ENCODE data around the gene MPRIP. TPM values are rescaled to one million over a fixed set of nuclear protein-coding genes. Genes with fewer than 3 reads are reported as not detected.

MPRIP gene
- total RNA-seq, 2 donors from 2014 or later: 235 to 252 TPM

DNA sequence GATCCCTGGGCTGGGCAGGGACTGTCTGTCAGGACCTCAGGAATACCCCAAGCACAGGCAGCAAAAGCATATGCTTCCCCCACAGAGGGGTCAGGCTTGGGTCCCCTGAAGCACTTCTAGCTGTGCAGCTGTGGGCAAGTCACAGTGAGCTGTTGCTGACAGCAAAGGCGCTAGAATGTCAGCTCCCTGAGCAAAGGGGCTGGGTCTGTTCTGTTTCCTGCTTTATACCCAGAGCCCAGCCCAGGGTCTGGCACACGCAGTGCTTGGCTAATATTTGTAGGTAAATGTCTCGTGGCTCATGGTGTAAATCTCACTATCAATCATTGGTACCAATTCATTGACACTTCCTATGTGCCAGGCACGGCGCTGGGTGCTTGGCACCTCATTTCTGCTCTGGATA, 16.6 kb upstream of the MPRIP start:
- no peaks in the 10 kb centered on the region for H3K36me3 ChIP-seq
- ATAC-seq (ENCODE audit: insufficient number of reproducible peaks, low FRiP score, low read depth) (no peak), DNase-seq (ENCODE audit: low spot score) (no peak)
- no peak overlapping the region for H3K27ac ChIP-seq
- TF ChIP-seq CTCF (IDR thresholded peaks at IDR 0.05): no peak
- H3K27me3 ChIP-seq (replicated peaks; ENCODE audit: insufficient read depth): no peaks in the 10 kb centered on the region
- H3K4me3 ChIP-seq: no peak overlapping the region
- H3K4me1 ChIP-seq (ENCODE audit: control insufficient read depth in 1 of 2, low read depth in 2 of 2): peaks cover 3 to 29% of the 10 kb centered on the region in 2 donors
- H3K9me3 ChIP-seq: no peaks in the 10 kb centered on the region

DNA sequence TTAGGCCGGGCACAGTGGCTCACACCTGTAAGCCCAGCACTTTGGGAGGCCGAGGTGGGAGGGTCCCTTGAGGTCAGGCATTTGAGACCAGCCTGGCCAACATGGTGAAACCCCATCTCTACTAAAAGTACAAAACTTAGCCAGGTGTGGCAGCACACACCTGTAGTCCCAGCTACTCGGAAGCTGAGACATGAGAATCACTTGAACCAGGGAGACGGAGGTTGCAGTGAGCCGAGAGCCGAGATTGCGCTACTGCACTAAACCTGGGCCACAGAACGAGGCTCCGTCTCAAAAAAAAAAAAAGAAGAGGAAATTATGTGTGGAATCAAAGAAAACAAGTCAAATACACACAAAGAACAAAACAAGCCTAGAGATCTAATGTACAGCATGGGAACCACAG, 16.1 kb upstream of the MPRIP start:
- TF ChIP-seq CTCF (IDR thresholded peaks at IDR 0.05): no peak
- H3K4me3 ChIP-seq: no peak overlapping the region
- H3K27ac ChIP-seq: no peak overlapping the region
- H3K36me3 ChIP-seq: no peaks in the 10 kb centered on the region
- H3K27me3 ChIP-seq (replicated peaks; ENCODE audit: insufficient read depth): no peaks in the 10 kb centered on the region
- ATAC-seq (ENCODE audit: insufficient number of reproducible peaks, low FRiP score, low read depth): no peak
- H3K9me3 ChIP-seq: no peaks in the 10 kb centered on the region
- no peak for DNase-seq (ENCODE audit: low spot score)
- H3K4me1 ChIP-seq (ENCODE audit: control insufficient read depth in 1 of 2, low read depth in 2 of 2): peaks cover 1 to 29% of the 10 kb centered on the region in 2 donors

DNA sequence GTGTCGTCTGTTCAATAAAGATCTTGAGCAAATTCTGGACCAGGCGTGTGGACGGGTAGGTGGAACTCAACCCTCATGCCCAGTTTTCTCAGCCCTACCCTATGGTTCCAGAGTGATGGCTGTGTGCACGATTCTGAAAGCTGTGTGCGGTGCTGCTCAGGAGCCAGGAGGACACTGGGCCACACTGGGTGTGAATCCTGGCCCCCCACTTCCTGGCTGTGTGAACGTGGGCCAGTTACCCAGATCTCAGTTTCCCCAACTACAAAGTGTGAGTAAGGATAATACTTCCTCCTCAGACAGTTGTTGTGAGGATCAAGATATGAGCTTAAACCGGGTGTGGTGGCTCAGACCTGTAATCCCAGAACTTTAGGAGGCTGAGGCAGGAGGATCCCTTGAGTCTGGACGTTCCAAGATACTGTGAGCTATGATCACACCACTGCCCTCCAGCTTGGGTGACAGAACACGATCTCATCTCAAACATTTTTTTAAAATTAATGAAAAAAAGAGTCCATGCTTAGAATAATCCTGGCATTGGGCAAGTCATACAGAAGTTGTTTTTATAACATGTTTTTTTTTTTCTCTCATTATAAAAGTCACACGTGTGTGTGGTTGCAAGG, 14.7 kb upstream of the MPRIP start:
- no peaks in the 10 kb centered on the region for H3K36me3 ChIP-seq
- peaks cover 14 to 29% of the 10 kb centered on the region in 2 donors for H3K4me1 ChIP-seq (ENCODE audit: control insufficient read depth in 1 of 2, low read depth in 2 of 2)
- no peak for DNase-seq (ENCODE audit: low spot score)
- no peaks in the 10 kb centered on the region for H3K27me3 ChIP-seq (replicated peaks; ENCODE audit: insufficient read depth)
- H3K27ac ChIP-seq: no peak overlapping the region
- TF ChIP-seq CTCF (IDR thresholded peaks at IDR 0.05): no peak
- no peak for ATAC-seq (ENCODE audit: insufficient number of reproducible peaks, low FRiP score, low read depth)
- H3K4me3 ChIP-seq: no peak overlapping the region
- no peaks in the 10 kb centered on the region for H3K9me3 ChIP-seq

GRCh38 chr17:17028059-17028877, 14.0 kb upstream of the MPRIP start:
- no peak for TF ChIP-seq CTCF (IDR thresholded peaks at IDR 0.05)
- DNase-seq (ENCODE audit: low spot score) (no peak), ATAC-seq (ENCODE audit: insufficient number of reproducible peaks, low FRiP score, low read depth) (no peak)
- no peak overlapping the region for H3K4me3 ChIP-seq
- no peaks in the 10 kb centered on the region for H3K36me3 ChIP-seq
- no peak overlapping the region for H3K27ac ChIP-seq
- no peaks in the 10 kb centered on the region for H3K27me3 ChIP-seq (replicated peaks; ENCODE audit: insufficient read depth)
- H3K4me1 ChIP-seq (ENCODE audit: control insufficient read depth in 1 of 2, low read depth in 2 of 2): peaks cover 15 to 35% of the 10 kb centered on the region in 2 donors
- no peaks in the 10 kb centered on the region for H3K9me3 ChIP-seq

- Histone ChIP-seq H3K9me3 (no peaks in the 10 kb centered on the region), H3K4me1 (ENCODE audit: control insufficient read depth in 1 of 2, low read depth in 2 of 2) (peaks cover 15 to 36% of the 10 kb centered on the region in 2 donors), H3K27ac (no peak overlapping the region), H3K36me3 (no peaks in the 10 kb centered on the region), H3K4me3 (no peak overlapping the region), H3K27me3 (replicated peaks; ENCODE audit: insufficient read depth) (no peaks in the 10 kb centered on the region)
- no peak for DNase-seq (ENCODE audit: low spot score)
- no peak for ATAC-seq (ENCODE audit: insufficient number of reproducible peaks, low FRiP score, low read depth)
- no peak for TF ChIP-seq CTCF (IDR thresholded peaks at IDR 0.05)
Observed at GRCh38 chr17:17028878-17029535, 13.2 kb upstream of the MPRIP start.
